ENCODE measurements around the gene GUCD1.

GUCD1 gene

GRCh38 chr22:24590596-24591173, 35.7 kb upstream of the GUCD1 start:
- no peak for DNase-seq

DNA sequence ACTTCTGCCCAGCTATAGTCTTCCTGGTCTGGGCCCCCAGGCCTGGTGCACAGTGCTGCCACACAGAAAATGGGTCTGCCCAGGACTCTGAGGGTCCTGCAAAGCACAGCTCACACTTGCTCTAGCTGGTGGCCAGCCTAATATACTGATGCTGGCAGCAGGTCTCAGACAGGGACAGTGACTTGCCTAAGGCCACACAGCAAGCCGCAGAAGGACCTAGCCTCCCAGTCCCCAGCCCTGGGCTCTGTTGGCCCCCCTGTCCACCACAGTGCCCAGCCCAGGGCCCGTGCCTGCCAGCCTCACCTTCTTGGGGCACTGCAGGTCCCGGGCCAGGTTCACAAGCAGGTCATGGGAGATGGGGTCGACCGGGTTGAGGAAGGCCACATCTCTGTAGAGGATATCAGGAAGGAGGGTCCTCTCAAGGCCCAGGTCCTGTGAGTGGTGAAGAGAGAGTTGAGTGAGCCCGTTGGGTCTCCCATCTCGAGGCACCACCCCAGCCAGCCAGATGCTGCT, 34.6 kb upstream of the GUCD1 start:
- no peak for DNase-seq

GRCh38 chr22:24588757-24589481, 34.0 kb upstream of the GUCD1 start:
- DNase-seq, result no peak

DNA sequence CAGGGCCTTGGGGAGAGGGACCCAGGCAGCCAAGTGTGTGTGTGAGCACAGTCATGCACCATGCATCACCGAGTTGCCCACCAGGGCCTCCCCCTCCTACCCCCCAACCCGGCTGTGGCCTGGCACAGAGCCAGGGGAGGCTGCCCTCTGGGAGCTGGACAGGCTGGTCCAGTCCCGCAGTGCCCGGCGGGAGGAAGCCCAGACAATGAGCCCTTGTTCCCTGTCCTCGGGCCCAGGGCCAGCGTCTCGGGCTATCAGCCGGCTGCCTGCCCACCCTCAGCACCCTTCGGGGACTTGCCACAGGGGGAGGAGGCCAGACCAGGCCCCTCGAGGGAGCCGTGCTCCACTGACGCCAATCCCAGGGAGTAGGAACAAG, 33.4 kb upstream of the GUCD1 start:
- no peak for DNase-seq

DNA sequence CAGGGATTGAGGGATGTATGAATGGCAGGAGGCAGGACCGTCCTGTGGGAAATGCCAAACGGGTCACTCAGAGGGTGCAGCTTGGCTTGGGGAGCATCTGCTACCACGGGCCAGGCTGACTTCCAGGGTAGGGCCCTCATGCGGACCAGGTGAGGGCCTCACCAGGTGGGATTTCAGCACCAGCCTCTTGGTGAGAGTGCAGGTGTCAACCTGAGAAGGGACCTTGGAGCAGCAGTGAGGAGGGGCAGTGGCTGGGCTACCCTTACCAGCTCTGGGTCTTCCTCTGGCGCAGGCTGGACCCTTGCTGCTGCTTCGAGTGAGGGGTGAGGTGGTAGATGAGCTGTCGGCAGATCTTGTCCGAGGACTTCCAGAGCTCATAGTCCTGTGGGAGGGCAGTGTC, 33.0 kb upstream of the GUCD1 start:
- DNase-seq, result no peak

- no peak for DNase-seq
Measured at GRCh38 chr22:24587251-24587650, 32.3 kb upstream of the GUCD1 start.

DNA sequence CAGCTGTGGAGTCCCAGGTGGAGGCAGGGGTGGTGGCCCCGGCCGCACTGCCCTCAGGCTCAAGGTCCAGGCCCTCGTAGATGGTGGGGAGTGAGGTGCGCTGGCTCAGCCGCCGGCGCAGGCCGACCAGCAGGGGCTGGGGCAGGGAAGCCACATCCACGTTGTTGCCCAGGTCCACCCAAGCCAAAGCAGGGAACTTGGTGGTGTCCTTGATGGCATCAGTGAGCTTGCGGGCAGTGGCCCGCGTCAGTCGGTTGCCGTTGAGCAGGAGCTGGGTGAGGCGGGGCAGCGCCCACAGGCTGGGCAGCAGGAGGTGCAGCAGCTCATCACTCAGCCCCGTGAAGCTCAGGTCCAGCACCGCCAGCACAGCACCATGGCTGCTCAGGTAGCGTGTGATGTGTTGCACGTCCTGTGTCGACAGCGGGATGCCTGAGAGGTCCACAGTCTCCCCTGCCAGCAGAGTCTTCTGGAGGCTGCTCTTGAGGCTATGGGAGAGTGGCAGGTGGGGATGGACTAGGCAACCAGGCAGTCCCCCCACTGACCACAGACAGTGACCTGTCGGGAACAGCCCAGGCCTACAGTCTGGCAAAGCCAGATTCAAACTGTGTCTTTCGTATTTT, 31.1 kb upstream of the GUCD1 start:
- DNase-seq, result no peak

GRCh38 chr22:24585461-24585860, 30.5 kb upstream of the GUCD1 start:
- DNase-seq, result no peak

DNA sequence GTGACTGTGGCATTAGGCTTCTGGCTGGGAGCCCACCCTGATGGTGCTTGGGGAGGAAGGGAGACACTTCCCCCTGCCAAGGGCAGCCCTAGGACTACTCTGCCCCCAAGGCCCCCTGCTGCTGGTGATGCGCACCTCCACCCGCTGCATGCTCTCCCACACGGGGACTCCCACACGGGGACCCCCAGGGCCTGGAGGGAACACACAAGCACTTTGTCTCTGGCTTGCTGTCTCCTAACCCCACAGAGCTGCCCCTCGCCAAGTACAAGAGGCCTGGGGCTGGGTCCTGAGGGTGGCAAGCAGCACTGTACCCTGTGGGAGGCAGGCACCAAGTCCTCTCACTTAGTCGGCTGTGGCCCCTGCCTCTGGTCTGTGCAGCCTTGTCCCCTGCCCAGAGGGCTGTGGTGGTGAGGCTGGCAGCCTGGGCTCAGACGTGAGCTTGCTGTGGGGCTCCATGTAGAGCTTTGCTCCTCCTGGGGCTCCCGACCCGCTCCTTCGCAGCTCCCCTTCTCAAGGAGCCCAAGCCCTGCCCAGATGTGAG, 30.0 kb upstream of the GUCD1 start:
- no peak for DNase-seq

- DNase-seq, result no peak
Measured at GRCh38 chr22:24584166-24584790, 29.3 kb upstream of the GUCD1 start.

DNA sequence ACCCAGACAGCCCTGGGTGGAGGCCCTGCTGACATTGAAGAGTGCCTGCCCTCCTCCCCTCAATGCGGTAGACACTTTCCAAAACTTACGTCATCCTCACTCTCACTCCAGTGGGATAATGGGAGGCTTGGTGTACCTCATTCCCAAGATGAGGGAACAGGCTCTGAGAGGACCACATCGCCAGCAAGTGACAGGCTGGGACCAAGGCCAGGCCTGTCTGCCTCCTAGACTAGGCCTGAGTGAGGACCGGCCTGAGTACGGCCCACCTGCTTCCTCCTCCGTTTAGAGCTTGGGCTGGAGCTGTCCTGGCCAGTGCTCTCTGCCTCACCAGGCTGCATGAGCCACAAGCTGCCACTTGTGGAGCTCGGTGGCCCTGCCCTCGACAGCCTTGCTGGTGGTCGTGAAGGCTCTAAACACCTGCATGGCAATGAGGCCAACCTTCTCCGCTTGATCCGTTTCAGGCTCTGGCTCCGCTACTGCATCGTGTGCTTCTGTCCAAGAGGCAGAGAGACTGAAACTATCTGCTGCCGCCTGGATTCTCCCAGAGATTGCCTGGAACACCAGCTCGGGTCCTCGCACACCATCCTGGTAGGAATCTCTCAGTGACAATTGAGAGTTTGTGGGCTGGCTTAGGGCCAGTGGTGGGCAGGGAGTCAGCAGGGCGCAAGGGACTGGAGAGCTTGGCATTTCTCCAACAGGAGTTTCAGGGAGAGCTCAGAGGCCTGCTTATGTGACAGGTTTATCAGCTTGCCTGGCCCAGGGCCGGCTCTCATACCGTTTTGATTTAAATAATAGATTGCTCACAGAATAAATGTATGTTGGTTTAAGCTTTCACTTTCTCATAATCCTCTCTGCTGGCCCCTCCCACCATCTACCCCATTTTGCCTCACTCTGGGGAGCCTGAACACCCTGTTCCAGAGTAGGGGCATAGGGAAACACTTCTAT, 28.6 kb upstream of the GUCD1 start:
- DNase-seq, result peak; percentile 48

DNA sequence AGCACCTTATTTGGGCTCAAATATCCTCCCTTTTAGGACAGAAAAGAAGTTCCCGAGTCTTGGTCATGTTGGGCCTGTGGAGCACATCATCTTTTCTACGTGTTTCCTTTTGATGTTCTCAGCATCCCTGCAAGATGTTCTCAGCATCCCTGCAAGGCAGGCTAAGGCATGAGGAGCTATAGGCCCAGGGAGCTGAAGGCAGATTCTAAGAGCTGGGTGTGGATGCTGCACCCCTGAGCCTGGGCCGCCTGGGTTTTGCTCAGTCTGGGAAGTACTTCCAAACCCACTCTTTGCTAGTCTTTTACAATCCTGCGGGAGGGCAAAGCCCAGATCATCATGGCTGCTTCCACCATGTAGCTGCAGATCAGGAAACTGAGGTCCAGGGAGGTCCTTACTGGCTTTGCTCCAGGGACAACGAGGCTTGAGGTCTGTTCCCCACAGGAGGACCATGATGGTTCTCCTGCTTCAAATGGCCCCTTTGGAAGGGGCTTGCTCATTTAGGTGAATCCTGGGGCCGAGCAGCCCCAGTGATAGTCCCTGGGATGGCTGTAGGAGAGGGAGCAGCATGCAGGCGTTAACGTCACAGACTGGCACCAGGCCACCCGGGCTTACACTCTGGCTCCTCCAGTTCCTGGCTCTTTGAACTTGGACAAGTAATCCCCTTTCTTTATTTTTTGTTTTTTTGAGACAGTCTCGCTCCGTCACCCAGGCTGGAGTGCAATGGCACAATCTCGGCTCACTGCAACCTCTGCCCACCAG, 27.3 kb upstream of the GUCD1 start:
- DNase-seq, result no peak

GRCh38 chr22:24580276-24580675, 25.3 kb upstream of the GUCD1 start:
- peak; percentile 61 for DNase-seq

- DNase-seq, result no peak
Measured at GRCh38 chr22:24579258-24579601, 24.3 kb upstream of the GUCD1 start.

- DNase-seq, result no peak
Measured at GRCh38 chr22:24578355-24579257, 23.7 kb upstream of the GUCD1 start.

- DNase-seq, result no peak
Measured at GRCh38 chr22:24576778-24577177, 21.8 kb upstream of the GUCD1 start.

- DNase-seq, result no peak
Measured at GRCh38 chr22:24571266-24571665, 16.3 kb upstream of the GUCD1 start.

DNA sequence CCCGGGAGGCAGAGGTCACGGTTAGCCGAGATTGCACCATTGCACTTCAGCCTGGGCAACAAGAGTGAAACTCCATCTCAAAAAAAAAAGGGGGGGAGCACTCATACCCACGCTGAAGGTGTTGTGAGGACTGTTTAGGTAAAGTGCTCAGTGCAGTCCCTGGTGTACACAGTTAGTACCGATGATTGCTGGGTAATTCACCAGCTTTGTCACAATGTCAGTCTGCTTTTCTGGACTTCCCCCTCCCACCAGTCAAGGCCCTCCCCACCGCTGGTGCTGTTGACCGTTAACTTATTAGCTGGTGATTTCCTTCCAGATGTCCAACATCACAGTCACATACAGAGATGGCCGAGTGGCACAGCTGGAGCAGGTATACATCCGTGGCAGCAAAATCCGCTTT, 12.7 kb upstream of the GUCD1 start:
- no peak for DNase-seq

DNA sequence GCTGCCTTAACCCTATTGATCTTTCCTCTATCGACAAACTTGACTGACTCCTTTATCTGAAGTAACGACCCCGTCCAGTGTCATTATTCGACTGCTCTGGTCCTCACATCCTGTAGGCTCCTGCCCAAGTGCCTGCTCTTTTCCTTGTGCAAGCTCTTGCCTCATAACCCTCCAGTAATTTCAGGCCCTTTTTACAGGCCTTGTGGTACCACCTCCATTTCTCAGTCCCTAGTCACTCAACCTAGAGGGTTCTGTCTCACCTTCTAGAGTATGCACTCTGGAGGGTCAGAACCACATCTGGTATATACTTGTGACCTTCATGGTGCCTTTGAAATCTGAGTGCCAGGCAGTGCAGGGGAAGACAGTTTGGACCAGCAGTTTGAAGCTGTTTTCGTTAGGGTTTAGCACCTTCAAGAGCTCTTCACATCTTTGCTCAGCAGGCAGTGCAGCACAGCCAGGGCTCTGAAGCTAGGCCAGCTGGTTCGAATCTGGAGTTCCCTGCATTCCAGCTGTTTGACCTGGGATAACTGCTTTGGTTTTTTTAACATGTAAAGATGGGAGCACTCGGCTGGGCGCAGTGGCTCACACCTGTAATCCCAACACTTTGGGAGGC, 12.1 kb upstream of the GUCD1 start:
- no peak for DNase-seq

DNA sequence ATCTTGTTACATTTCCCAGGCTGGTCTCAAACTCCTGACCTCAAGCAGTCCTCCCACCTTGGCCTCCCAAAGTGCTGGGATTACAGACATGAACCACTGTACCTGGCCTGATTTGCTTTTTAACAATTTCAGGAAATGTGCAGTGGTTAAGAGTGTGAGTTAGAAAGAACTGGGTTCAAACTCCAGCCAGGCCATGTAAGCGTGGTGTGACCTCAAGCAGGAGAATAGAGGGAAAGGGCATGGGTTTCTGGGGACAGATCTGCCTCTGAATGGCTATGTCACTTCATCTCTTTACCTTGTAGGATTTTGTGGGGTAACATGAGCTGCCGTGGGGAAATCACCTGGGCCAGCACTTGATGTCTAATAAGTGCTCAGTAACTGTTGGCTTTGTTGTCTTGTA, 10.1 kb upstream of the GUCD1 start:
- DNase-seq, result no peak

All from fibroblast of skin of scalp (primary cell).